Measurements from ENCODE around the gene MED8. TPM values are rescaled to one million over a fixed set of nuclear protein-coding genes. Genes with fewer than 3 reads are reported as not detected.

MED8 gene
- total RNA-seq, 8 experiments from 2014 or later, result 22.7 to 121 (median 57.1) TPM

GRCh38 chr1:43350976-43351375, 38.6 kb downstream of the MED8 start:
- in situ Hi-C loops (cut with MboI; ENCODE audit: low pct_unique_long_range_greater_than_20kb in 2 of 9, low sequenced_read_pairs in 9 of 9, unreplicated experiment in 9 of 9), result no loop called here
- 80 to 100% (median 100%) methylated on average over 1 of the region's 1 CpG; no CpG with 5 or more reads in 3 of the 10 experiments for WGBS, 10 experiments
- peaks cover 12 to 16% of the 10 kb centered on the region in 2 donors for H3K4me1 ChIP-seq (replicated peaks in 1 of 2)
- no peak overlapping the region for H3K4me3 ChIP-seq
- no peak for ATAC-seq (replicated peaks in 6 of 8)
- no peak overlapping the region for H3K27ac ChIP-seq

- 32 to 100% (median 64%) methylated on average over 1 to 11 of the region's 11 CpGs for WGBS, 10 experiments
- Histone ChIP-seq H3K4me1 (replicated peaks in 1 of 2) (peaks cover 12 to 16% of the 10 kb centered on the region in 2 donors), H3K4me3 (peak overlapping the region; percentile 17 to 32 (median 26)), H3K27ac (peak overlapping the region; percentile 81 to 86)
- in situ Hi-C loops (cut with MboI; ENCODE audit: low pct_unique_long_range_greater_than_20kb in 2 of 9, low sequenced_read_pairs in 9 of 9, unreplicated experiment in 9 of 9), result no loop called here
- ATAC-seq (replicated peaks in 6 of 8), result no peak
Observed at GRCh38 chr1:43349594-43350306, 39.9 kb downstream of the MED8 start.

- ATAC-seq (replicated peaks in 6 of 8), result peak; percentile 89 to 93 (median 90)
- in situ Hi-C loops (cut with MboI; ENCODE audit: low pct_unique_long_range_greater_than_20kb in 2 of 9, low sequenced_read_pairs in 9 of 9, unreplicated experiment in 9 of 9), result no loop called here
- Histone ChIP-seq H3K27ac (peak overlapping the region; percentile 81 to 86), H3K4me1 (replicated peaks in 1 of 2) (peaks cover 12 to 16% of the 10 kb centered on the region in 2 donors), H3K4me3 (peak overlapping the region; percentile 17 to 32 (median 26))
- WGBS, 10 experiments, result 2 to 13% (median 11%) methylated on average over 5 to 14 of the region's 72 CpGs; no CpG with 5 or more reads in 5 of the 10 experiments
Observed at GRCh38 chr1:43348809-43349593, 40.6 kb downstream of the MED8 start.

GRCh38 chr1:43348343-43348808, 41.2 kb downstream of the MED8 start:
- 0 to 100% (median 67%) methylated on average over 1 to 15 of the region's 22 CpGs; no CpG with 5 or more reads in 2 of the 10 experiments for WGBS, 10 experiments
- H3K4me1 ChIP-seq (replicated peaks in 1 of 2), result peaks cover 12 to 16% of the 10 kb centered on the region in 2 donors
- H3K4me3 ChIP-seq, result peak overlapping the region; percentile 17 to 32 (median 26)
- H3K27ac ChIP-seq, result peak overlapping the region; percentile 67 to 86
- peak; percentile 41 to 64 (median 49) for ATAC-seq (replicated peaks in 6 of 8)
- in situ Hi-C loops (cut with MboI; ENCODE audit: low pct_unique_long_range_greater_than_20kb in 2 of 9, low sequenced_read_pairs in 9 of 9, unreplicated experiment in 9 of 9), result no loop called here

- in situ Hi-C loops (cut with MboI; ENCODE audit: low pct_unique_long_range_greater_than_20kb in 2 of 9, low sequenced_read_pairs in 9 of 9, unreplicated experiment in 9 of 9), result no loop called here
- no peak overlapping the region for H3K27ac ChIP-seq
- ATAC-seq (replicated peaks in 6 of 8), result no peak
- peaks cover 12 to 16% of the 10 kb centered on the region in 2 donors for H3K4me1 ChIP-seq (replicated peaks in 1 of 2)
- 83 to 100% (median 92%) methylated on average over 1 to 5 of the region's 5 CpGs; no CpG with 5 or more reads in 4 of the 10 experiments for WGBS, 10 experiments
- no peak overlapping the region for H3K4me3 ChIP-seq
Observed at GRCh38 chr1:43346636-43347035, 43.0 kb downstream of the MED8 start.

- peaks cover 12 to 16% of the 10 kb centered on the region in 2 donors for H3K4me1 ChIP-seq (replicated peaks in 1 of 2)
- in situ Hi-C loops (cut with MboI; ENCODE audit: low pct_unique_long_range_greater_than_20kb in 2 of 9, low sequenced_read_pairs in 9 of 9, unreplicated experiment in 9 of 9), result no loop called here
- no peak overlapping the region for H3K4me3 ChIP-seq
- ATAC-seq (replicated peaks in 6 of 8), result no peak
- 17 to 100% (median 90%) methylated on average over 1 to 3 of the region's 3 CpGs; no CpG with 5 or more reads in 1 of the 10 experiments for WGBS, 10 experiments
- H3K27ac ChIP-seq, result no peak overlapping the region
Observed at GRCh38 chr1:43345120-43345519, 44.5 kb downstream of the MED8 start.

- Histone ChIP-seq H3K4me3 (no peak overlapping the region), H3K27ac (no peak overlapping the region), H3K4me1 (replicated peaks in 1 of 2) (peaks cover 6 to 10% of the 10 kb centered on the region in 2 donors)
- WGBS, 10 experiments, result 60 to 100% (median 89%) methylated on average over 1 to 4 of the region's 4 CpGs
- ATAC-seq (replicated peaks in 6 of 8), result no peak
- in situ Hi-C loops (cut with MboI; ENCODE audit: low pct_unique_long_range_greater_than_20kb in 2 of 9, low sequenced_read_pairs in 9 of 9, unreplicated experiment in 9 of 9), result no loop called here
Observed at GRCh38 chr1:43344267-43344850, 45.2 kb downstream of the MED8 start.

- 33 to 83% (median 63%) methylated on average over 1 of the region's 1 CpG; no CpG with 5 or more reads in 4 of the 10 experiments for WGBS, 10 experiments
- no peak for ATAC-seq (replicated peaks in 6 of 8)
- H3K27ac ChIP-seq, result no peak overlapping the region
- no peaks in the 10 kb centered on the region for H3K4me1 ChIP-seq (replicated peaks in 1 of 2)
- H3K4me3 ChIP-seq, result no peak overlapping the region
- in situ Hi-C loops (cut with MboI; ENCODE audit: low pct_unique_long_range_greater_than_20kb in 2 of 9, low sequenced_read_pairs in 9 of 9, unreplicated experiment in 9 of 9), result no loop called here
Observed at GRCh38 chr1:43340559-43340958, 49.0 kb downstream of the MED8 start.

- Histone ChIP-seq H3K4me1 (replicated peaks in 1 of 2) (no peaks in the 10 kb centered on the region), H3K27ac (no peak overlapping the region), H3K4me3 (no peak overlapping the region)
- 17 to 83% (median 65%) methylated on average over 1 to 6 of the region's 6 CpGs; no CpG with 5 or more reads in 3 of the 10 experiments for WGBS, 10 experiments
- in situ Hi-C loops (cut with MboI; ENCODE audit: low pct_unique_long_range_greater_than_20kb in 2 of 9, low sequenced_read_pairs in 9 of 9, unreplicated experiment in 9 of 9), result no loop called here
- no peak for ATAC-seq (replicated peaks in 6 of 8)
Observed at GRCh38 chr1:43339584-43340232, 49.9 kb downstream of the MED8 start.

- no peak overlapping the region for H3K27ac ChIP-seq
- 7 to 100% (median 80%) methylated on average over 1 to 4 of the region's 5 CpGs; no CpG with 5 or more reads in 3 of the 10 experiments for WGBS, 10 experiments
- no peaks in the 10 kb centered on the region for H3K4me1 ChIP-seq (replicated peaks in 1 of 2)
- no peak for ATAC-seq (replicated peaks in 6 of 8)
- in situ Hi-C loops (cut with MboI; ENCODE audit: low pct_unique_long_range_greater_than_20kb in 2 of 9, low sequenced_read_pairs in 9 of 9, unreplicated experiment in 9 of 9), result no loop called here
- H3K4me3 ChIP-seq, result no peak overlapping the region
Observed at GRCh38 chr1:43338001-43338400, 51.6 kb downstream of the MED8 start.

- WGBS, 10 experiments, result 80 to 100% (median 100%) methylated on average over 1 of the region's 3 CpGs; no CpG with 5 or more reads in 7 of the 10 experiments
- H3K27ac ChIP-seq, result no peak within 1 kb of the TSS
- no peaks in the 10 kb centered on the region for H3K4me1 ChIP-seq (replicated peaks in 1 of 2)
- H3K4me3 ChIP-seq, result no peak within 1 kb of the TSS
- ATAC-seq (replicated peaks in 6 of 8), result no peak
- in situ Hi-C loops (cut with MboI; ENCODE audit: low pct_unique_long_range_greater_than_20kb in 2 of 9, low sequenced_read_pairs in 9 of 9, unreplicated experiment in 9 of 9), result no loop called here
Observed at GRCh38 chr1:43337588-43337987, 52.0 kb downstream of the MED8 start, which contains the start of gene MPL. TSS of gene MPL (plus strand) at chr1:43337818. CDS start at chr1:43337849, 31 bp downstream.

GRCh38 chr1:43334453-43335205, 55.0 kb downstream of the MED8 start:
- 27 to 94% (median 74%) methylated on average over 2 to 7 of the region's 7 CpGs for WGBS, 10 experiments
- in situ Hi-C loops (cut with MboI; ENCODE audit: low pct_unique_long_range_greater_than_20kb in 2 of 9, low sequenced_read_pairs in 9 of 9, unreplicated experiment in 9 of 9), result no loop called here

More at GRCh38 chr1:43334453-43335205, 55.0 kb downstream of the MED8 start:
- ATAC-seq (replicated peaks in 6 of 8), result no peak
- H3K4me1 ChIP-seq (replicated peaks in 1 of 2), result peaks cover 0 to 2% of the 10 kb centered on the region in 2 donors
- H3K4me3 ChIP-seq, result no peak overlapping the region
- no peak overlapping the region for H3K27ac ChIP-seq
